HG03354 (cell line): ENCODE results near the gene TRIM37.
A peak's percentile ranks its signal among the peaks of the same experiment; 100 is the strongest.

Experiments
- ATAC-seq: cut with Tn5 transposase; IDR thresholded peaks from one replicate; pipeline ENCODE4 v1.9.1; 2021; ENCODE audit warnings: mild to moderate bottlenecking; ENCODE audit not compliant: unreplicated experiment, poor library complexity, severe bottlenecking

TRIM37 gene

DNA sequence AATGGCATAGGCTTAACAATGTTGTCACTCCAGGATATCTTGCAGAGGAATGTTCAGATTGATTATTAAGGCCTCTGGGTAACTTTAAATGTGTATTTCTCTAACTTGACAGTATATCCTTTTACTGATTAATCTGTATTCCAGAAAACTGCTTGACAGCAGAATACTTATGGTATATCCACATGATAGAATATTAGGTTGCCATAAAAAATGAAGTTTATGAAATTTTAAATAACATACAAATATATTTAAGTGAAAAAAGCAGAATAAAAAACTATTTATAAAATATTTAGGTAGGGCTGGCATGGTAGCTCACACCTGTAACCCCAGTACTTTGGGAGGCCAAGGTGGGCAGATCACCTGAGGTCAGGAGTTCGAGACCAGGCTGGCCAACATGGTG is 106.7 kb downstream of the TRIM37 start:
- no peak for ATAC-seq

DNA sequence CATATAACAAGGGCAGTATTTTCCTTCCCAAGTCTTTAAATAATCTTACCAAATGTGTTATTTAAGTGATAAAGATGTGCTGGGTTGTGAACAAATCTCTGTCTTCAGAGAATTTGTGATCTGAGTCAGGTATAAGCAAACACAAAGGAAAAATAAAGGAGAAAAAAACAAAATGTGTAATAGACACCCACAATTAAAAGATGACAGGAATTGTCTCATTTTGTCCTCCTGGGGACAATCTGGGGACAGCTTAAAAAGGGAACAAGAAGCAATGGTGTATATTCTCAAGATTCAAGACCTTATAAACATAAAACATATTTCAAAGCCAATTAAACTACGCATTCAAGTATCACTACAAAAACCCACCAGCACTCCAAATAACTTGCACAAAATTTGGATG is 107.2 kb downstream of the TRIM37 start:
- ATAC-seq: no peak

DNA sequence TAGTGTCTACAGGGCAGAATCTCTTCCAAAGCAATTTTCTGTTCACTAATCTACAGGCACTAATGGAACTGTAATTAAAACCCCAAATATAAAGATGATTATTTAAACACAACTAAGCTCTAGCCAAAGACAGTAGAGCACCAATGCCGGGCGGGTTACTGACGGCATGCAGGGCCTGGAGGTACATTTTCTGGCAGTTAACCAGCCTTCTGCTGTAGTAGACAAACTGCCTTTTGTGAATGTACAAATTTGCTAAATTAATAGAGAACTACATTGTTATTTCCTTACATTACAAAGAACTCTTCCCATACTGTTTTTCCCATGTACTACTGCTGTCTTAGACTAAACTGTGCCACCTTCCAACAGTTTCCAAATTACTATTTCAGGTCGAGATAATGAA is 107.8 kb downstream of the TRIM37 start:
- ATAC-seq: no peak

DNA sequence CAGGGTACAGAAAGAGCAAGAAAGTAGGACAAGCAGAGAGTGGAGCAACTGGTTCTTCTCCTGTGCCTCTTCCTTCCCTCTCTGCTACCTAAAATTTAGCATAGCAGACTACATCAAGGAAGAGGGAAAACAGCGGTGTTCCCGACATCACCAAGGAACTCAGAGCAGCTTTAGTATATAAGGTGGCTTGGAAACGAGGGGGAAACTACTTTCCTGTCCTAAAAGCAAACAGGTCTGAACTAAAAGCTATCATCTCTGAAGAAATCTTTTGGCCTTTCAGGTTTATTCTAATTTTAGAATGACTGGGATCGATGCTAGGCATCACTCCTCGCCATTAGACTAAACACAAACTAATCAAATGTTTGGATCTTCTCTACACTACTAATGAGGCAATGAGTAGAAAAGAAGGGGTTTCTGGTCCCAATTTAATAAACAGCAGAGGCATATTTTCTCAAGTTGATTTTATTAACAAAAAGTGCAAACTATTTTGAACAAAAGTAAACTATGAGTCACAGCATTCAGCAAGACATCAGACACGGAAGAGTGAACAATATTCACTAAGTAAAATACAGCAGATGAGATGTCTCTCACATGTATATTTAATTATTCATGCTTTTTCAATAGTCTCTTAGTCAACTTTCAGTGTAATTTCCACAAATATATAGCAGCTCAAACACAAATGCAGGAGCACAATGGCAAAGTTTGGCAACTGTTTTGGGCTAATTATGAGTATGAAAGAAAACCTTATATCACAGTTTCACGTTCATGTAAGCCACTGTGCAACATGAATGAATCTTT is 108.7 kb downstream of the TRIM37 start:
- no peak for ATAC-seq

DNA sequence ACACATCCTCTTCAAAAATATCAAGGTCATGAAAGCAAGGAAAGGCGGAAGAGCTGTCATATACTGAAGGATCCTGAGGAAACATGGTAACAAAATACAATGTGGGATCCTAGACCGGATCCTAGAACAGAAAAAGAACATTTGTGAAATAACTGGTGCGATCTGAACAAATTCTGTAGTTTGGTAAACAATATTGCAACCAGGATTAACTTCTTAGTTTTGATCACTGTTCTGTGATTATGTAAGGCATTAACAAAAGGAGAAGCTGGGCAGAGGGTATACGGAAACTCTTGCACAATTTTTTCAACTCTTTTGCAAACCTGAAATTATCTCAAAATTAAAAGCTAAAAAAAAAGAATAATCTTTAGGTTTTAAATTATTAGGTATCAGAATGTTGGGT is 109.7 kb downstream of the TRIM37 start:
- no peak for ATAC-seq

DNA sequence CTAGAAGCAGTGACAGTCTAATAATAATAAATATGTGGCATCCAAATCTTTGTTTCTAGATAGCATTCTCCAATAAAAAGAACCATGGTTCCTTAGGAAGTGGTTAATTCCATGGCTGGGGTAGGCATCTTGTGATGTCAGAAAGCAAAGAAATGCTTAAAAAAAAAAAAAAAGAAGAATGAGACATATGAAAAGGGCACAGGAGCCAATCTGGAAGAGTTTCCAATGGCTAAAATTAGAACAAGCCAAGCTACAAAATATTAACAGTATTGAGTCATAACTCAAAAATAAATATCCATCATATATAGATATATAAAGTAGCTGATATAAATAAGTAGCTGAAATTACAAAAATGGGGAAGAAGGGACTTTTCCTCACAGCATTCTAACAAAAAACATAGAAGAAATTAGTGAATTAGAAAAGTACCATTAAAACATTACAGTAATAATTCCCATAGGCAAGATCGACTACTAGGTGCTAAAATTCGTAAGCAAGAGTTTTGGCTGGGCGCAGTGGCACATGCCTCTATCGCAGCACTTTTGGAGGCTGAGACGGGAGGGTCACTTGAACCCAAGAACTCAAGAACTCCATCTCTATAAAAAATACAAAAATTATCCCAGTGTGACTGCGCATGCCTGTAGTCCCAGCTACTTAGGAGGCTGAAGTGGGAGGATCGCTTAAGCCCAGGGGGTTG is 111.3 kb downstream of the TRIM37 start:
- no peak for ATAC-seq

DNA sequence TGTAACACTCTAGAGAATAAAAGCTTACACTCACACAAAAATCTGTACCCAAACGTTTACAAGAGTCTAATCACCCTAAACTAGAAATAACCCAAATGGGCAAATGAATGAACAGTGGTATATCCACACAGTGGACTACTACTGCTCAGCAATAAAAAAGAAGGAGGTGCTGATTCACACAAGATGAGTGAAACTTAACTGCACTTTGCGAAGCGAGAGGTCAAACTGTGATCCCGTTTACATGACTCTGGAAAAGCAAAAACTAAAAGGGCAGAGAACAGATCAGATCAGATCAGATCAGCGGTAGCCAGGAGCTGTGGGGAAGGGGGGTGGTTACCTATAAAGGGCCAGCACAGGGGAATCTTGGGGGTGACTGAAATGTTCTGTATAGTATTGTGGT is 113.4 kb downstream of the TRIM37 start:
- ATAC-seq: no peak

DNA sequence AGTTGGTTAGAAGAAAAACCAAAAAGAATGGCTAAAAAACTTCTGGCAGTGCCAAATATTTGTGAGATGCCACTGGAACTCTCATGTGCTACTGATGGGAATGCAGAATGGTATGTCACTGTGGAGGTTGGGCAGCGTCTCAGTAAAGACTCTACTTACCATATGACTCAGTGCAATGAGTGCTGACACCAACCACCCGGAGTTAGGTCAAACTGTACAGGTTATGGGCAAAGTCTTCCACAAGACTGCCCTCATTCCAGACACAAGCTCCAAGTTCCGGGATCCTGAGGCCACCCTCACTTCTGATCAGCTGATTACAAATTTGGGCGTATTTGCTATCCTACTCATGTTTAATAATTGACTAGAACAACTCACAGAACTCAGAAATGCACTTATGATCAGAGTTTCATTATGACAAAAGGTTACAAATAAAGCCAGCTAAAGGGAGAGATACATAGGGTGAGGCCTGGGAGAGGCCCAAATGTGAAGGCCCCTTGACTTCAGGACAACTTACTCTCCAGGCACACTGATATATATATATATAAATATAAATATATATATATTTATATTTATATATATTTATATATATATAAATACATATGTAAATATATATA is 114.9 kb downstream of the TRIM37 start:
- ATAC-seq: peak; percentile 71

DNA sequence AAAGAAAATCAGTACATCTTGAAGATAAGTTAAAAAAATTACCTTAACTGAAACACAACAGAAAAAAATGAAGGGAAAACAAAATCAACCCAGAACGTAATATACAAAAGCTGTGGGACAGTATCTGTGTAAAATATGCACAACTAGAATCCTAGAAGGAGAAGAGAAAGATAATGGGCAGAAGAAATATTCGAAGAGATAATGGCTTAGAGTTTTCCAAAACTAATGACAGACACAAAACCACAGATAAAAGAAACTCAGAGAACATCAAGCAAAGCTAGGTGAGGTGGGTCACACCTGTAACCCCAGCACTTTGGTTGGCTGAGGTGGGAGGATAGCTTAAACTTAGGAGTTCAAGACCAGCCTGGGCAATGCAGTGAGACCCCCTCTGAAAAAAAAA is 117.1 kb downstream of the TRIM37 start:
- ATAC-seq: no peak

DNA sequence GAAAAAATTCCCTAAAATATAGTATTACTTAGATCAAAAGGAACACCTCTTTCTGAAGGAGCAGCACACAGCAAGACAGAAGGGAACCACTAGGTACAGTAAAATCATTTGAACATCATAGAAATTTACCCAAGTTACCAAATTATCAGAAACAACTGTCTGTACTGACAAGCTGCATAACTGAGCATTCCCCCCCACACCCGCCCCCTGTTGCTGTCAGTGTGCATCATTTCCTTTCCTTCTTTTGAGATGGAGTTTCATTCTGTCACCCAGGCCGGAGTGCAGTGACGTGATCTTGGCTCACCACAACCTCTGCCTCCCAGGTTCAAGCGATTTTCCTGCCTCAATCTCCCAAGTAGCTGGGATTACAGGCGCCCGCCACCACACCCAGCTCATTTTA is 120.7 kb downstream of the TRIM37 start:
- no peak for ATAC-seq

DNA sequence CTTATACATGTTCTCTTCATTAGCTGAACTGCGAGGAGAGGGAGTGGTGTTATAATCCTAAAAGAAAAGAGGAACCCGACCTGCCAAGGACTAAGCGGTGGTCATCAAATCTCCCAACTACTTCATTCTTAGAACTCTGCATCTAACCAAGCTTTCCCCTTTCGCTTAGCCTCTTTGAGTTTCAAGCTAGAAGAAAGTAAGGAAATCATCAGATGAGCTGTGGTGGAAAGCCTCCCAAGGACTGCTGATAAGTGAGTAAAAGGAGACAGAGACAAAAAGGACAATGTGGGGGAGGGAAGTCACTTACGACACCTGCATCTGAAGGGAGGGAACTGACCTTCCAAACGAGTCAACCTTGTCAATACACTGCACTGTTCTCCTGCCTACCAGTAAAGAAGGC is 121.3 kb downstream of the TRIM37 start:
- ATAC-seq: no peak

DNA sequence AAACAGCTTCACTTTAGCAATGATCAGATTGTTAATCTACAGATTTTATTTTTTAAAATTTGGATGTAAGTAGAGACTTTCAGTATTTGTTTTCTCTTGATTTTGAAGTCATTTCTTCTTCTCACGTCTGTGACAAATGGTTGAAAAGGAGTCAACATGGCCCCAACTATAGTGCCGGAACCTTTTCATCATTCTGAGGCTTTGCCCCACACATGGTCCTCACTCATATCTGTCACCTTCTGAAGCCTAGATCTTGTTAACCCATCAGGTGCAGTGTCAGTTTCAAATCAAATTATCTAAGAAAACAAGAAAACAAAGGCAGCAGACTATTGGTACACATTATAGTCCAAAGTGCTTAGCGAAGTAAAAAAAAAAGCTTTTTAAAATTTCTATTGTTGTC is 124.1 kb downstream of the TRIM37 start:
- ATAC-seq: no peak

DNA sequence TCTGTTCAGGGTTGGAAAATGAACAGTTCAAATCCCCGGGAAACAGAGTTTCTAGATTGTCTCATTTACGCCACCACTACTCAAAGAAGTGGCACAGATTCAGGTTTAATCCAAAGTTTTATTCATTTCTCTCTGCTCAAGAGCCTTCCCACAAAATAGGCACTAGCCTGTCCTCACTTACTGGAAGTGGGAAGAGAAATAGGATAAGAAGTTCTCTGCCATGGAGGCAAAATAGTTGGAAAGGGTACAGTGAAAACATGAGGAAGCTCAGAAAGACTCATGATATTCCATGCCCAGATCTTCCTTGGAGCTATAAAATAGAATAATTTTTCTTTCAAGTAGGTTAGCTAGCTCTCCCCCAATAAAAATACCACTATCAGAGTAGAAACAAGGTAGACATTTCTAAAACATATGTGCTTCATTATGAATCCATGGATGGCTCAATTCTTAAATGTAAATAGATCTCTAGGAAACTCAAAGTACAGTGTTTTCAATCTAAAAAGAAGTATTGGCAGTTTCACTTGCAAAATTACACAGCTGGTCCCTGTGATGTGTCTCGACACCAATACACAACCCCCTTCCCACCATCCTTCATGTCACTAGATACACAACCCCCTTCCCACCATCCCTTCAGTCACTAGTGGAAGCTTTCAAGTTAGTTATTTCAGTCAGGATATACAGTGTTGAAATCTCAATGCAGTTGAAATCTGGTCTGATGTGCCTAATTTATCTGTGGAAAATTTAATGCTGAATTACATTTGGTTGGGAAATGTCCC is 125.8 kb downstream of the TRIM37 start:
- no peak for ATAC-seq

DNA sequence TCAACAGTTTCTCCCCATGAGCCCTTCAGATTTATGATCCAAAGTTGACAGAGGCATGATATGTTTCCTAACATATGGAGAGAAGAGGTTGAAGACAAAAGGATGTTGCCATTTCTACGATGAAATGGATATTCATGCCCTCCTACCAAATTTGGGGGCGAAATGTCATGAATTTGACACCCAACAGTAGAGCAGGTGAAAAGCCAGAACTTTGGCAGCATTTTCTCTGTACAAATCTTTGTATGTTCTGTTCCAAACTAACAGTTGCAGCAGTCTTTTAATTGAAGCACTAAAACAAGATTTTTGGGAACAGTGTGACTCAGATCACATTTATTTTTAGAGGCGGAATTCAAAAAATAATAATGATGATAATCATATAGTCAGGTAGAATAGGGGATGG is 130.1 kb downstream of the TRIM37 start:
- ATAC-seq: no peak

DNA sequence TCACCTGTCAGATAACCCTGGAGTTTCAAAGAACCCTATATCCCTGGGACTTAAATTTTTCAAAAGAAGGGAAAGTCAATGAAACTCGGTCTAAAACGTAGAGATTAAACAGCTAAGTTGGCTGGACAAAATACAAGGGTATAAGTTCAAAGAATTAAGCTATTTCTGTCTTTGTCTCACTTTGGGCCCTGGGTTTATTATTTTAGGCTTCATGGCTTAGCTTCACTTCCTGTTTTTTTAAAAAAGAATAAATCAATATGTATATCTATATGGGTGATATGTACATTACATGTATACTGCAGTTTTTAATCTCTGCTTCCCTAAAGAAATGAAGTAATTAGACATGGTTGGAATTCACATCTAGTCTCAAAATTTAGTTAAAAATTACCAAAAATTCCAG is 132.3 kb downstream of the TRIM37 start:
- ATAC-seq: no peak

DNA sequence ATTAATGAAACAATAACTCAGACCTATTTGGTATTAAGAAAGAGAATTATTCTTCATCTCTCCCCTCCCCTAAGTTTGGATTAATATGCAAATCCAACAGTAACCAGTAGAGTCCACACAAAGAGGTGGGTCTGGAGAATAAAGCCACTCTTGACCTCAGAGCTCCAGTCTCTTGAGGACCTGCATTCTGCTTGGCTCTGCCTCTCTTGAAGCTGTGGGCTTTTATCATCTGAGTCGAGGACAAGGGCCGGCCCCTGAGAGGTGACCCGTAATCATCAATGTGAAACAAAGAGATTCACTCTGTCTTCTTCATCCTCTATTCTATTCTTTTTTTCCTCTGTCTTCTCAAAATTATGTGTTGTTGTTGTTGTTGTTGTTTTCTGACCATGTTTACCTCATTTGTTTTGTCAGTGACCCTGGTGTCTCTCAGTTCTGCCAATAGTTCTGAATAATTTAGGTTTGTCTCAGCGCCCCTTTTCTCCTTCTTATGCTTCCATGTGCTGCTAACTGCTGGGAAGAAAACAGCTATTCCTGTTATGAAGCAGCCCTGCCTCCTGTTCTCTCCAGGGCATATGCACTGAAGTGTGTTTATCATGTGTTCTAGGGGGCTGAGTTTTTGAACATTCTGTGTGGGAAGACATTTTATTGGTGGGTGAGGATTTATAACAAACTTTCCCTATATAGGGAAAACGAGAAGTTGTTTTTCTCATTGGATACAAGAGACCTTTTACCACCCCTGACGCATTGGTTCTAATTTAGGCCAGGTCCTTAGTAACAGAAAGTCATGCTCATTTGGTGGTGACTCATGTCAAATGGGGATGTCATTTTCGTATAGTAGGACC is 135.8 kb downstream of the TRIM37 start:
- ATAC-seq: no peak

DNA sequence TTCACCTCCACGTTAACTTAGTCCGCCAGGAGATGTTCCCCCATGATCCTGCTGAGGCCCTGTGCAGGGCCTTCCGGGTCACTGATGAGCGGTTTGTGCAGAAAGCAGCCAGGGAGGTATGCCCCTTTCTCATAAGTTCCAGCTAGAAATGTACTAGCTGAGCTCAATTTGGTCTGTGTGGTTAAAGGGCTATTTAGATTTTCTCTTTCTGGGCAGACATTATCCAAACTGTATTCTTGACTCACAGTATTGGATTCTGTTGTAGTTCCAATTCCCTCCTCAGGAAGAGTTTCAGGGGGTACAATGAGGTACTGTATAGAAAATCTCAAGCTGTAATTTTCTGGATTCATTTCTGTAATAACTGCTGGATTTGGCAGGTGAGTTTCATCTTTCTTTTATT is 137.1 kb downstream of the TRIM37 start:
- ATAC-seq: no peak

DNA sequence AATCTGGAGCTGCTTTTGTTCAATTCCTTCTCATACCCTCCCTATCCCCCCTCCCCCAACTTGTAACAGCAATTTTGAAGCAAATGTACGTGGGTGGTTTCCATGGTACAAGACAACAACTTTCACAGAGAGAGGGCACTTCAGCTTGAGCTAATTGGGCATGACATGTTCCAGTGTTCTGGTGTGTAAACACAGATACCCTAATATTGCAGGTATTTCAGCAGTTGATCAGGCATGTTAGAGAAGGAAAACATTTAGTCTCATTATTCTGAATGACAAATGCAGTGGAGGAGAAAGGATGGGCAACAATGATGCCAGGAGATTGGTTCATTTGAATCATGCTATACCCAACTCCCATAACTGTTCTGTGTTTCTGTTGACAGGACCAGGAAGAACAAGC is 137.5 kb downstream of the TRIM37 start:
- ATAC-seq: no peak

DNA sequence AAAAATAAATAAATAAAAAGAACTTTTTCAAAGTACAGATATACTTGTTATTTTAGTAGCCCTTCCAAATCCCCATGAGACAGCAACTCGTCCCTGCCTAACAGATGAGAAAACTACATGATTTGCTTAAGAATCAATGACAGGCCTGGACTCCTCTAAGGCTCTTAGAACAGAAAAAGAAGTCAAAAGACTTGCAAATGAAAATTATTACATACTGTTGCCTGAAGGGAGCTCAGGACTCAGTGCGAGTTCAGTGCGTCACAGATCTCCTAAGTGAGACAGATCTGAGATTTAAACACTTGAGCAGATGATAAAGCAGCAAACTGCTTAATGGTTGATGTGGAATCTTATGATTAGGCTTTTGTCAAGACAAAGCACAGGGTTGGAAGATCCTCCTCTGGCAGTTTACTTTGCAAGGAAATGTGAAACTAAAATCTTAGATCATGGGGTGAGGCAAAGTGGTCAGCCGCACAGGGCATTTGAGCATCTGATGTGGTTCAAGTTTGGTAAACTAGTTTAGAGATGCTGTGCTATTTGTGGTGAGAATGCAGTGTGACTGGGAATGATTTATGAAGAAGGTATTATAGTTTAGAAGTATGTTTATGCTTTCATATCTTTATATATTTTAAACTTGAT is 138.1 kb downstream of the TRIM37 start:
- ATAC-seq: no peak
